GM10248 (cell line): Measurements from ENCODE around the gene TRAK2.

Source experiments
- CTCF ChIA-PET: fragments of 300-600 bp; sonication (Branson Sonifier 250); formaldehyde crosslinking; extraction: SDS; loops from one replicate; lab custom pipeline; 2021; ENCODE audit warnings: antibody characterized with exemption; lab: Yijun Ruan, JAX
- POLR2A ChIA-PET: fragments of 350-650 bp; sonication (Branson Sonifier 250); formaldehyde crosslinking; extraction: SDS; loops from one replicate; lab custom pipeline; 2020; ENCODE audit warnings: antibody characterized with exemption; lab: Yijun Ruan, JAX
- DNase-seq: peaks from one replicate; pipeline ENCODE4 v3.0.0; 2012; ENCODE audit errors: extremely low spot score
- TF ChIP-seq, protein P1 (sequence below): IDR thresholded peaks from 2 replicates; pipeline ENCODE4 v1.5.1; 2012; ENCODE audit warnings: mild to moderate bottlenecking, low read depth; ENCODE audit errors: extremely low read depth, missing control alignments, control extremely low read depth

The TRAK2 gene

DNA sequence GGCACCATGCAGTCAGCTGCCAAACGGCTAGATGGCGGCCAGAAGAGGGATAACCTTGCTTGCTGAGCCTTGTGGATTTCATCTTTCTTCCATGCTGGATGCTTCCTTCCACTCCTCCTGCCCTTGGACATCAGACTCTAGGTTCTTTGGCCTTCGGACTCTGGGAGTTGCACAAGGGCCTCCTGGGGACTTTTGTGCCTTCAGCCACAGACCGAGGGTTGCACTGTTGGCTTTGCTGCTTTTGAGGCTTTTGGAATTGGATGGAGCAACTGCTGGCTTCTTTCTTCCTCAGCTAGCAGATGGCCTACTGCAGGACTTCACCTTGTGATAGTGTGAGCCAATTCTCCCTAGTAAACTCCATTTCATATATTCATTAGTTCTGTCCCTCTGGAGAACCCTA lies 31.3 kb upstream of the TRAK2 start:
- TF ChIP-seq, protein P1, sequence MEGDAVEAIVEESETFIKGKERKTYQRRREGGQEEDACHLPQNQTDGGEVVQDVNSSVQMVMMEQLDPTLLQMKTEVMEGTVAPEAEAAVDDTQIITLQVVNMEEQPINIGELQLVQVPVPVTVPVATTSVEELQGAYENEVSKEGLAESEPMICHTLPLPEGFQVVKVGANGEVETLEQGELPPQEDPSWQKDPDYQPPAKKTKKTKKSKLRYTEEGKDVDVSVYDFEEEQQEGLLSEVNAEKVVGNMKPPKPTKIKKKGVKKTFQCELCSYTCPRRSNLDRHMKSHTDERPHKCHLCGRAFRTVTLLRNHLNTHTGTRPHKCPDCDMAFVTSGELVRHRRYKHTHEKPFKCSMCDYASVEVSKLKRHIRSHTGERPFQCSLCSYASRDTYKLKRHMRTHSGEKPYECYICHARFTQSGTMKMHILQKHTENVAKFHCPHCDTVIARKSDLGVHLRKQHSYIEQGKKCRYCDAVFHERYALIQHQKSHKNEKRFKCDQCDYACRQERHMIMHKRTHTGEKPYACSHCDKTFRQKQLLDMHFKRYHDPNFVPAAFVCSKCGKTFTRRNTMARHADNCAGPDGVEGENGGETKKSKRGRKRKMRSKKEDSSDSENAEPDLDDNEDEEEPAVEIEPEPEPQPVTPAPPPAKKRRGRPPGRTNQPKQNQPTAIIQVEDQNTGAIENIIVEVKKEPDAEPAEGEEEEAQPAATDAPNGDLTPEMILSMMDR = no peak
- ChIA-PET CTCF (no interaction called here), POLR2A (no interaction called here)
- no peak for DNase-seq

DNA sequence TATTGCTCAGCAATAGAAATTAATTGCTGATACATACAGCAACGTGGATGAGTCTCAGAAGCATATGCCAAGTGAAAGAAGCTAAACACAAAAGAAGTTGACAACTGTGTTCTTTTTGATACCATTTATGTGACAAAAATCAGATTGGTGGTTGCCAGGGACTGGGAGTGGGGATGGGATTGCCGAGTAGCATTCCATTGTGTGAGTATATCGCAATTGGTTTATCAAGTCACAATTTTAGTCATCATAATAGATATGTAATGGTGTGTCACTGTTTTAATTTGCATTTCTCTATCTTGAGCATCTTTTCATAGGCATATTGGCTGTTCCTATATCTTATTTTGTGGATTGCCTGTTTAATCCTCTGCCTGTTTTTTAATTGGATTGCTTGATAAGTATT lies 21.2 kb upstream of the TRAK2 start:
- TF ChIP-seq, protein P1 = no peak
- no peak for DNase-seq
- POLR2A ChIA-PET = no interaction called here
- CTCF ChIA-PET = no interaction called here

DNA sequence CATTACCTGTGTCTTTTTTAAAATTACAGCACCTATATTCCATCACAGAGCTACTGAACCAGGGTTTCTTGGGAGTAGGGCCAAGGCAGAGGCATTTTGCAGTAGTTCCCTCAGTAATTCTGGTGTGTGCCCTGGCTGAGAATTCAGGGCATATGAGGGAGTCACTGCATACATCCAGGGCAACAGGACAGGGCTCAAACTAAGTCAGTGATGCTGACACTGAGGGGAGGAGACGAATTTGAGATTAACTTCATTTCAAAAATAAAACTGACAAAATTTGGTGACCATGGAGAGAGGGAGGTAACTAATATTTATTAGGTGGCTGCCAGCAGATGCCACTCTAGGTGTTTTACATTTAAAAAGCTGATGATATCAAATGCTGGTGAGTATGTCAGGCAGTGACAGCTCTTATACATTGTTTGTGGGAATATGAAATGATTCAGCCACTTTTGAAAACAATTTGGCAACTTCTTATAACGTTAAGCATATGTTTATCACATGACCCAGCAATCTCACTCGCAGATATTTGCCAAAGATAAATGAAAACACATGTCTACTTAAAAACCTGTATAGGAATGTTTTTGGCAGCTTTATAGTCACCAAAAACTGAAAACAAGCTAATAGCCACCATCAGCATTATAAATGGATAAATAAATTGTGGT lies 20.6 kb upstream of the TRAK2 start:
- TF ChIP-seq, protein P1 = no peak
- POLR2A ChIA-PET = no interaction called here
- no peak for DNase-seq
- CTCF ChIA-PET = no interaction called here

DNA sequence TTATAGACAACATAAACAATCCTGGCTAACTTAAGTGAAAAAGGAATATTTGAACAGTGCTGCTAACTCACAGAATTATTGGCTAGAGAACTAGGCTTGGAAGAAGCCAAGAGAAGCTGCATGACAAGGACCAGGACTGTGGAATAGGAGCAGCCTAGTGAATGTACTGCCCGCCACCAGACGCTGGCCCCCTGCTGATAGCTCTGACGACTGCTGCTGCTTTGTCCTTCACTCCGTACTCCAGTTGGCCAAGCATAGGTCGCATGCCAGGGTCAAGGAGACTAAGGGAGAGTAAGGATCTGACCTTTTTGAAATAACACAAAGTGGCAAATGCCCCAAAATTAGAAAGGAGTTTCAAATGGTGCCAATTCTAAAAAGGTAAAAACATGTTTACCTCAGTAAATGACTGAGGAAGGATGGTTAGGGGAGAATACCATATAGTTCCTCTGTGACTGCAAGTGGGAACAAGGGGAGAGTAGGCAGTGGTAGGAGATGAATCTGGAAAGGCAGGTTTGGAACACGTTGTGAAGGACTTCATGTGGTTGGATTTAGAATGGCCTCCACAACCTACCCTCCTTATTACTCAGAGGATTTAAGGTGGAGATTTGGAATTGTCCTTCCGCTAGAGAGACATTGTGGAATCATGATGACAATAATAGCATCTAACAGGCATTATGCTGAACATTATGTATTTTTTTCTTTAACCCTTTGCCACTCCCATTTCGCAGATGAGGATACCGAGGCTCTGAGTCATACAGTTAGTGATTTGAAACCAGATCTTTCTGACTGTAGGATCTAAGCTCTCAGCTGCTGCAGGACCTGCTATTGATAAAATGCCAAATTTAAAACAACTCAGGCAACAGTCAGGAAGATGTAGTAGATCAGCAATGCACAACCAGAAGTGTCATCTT lies 19.8 kb upstream of the TRAK2 start:
- no peak for DNase-seq
- POLR2A ChIA-PET = no interaction called here
- TF ChIP-seq, protein P1 = no peak
- CTCF ChIA-PET = no interaction called here

DNA sequence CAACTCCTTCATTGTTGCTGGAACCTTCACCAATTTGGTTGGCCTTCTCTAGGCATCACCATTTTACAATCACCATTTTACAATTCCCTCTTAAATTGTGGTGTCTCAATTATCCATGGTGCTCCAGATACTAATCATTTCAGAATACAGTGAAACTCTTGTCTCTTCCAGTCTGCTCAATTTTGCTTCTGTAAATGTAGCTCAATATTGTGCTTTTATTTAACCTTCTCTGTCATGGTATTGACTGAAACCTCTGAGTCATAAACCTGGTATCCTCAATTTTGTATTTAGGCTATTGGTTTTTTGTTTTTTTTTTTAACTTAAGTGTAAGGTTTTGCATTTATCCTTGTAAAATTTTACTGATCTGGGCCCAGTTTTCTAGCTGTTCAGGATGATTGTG lies 16.4 kb upstream of the TRAK2 start:
- no peak for DNase-seq
- ChIA-PET POLR2A (no interaction called here), CTCF (interaction anchor here (0.8 to 1.8 kb wide), 4 partner anchors 9 to 22 kb away, joined by 3 to 6 read pairs (median 4); partner anchors contain the start of genes STRADB and TRAK2)
- TF ChIP-seq, protein P1 = no peak

DNA sequence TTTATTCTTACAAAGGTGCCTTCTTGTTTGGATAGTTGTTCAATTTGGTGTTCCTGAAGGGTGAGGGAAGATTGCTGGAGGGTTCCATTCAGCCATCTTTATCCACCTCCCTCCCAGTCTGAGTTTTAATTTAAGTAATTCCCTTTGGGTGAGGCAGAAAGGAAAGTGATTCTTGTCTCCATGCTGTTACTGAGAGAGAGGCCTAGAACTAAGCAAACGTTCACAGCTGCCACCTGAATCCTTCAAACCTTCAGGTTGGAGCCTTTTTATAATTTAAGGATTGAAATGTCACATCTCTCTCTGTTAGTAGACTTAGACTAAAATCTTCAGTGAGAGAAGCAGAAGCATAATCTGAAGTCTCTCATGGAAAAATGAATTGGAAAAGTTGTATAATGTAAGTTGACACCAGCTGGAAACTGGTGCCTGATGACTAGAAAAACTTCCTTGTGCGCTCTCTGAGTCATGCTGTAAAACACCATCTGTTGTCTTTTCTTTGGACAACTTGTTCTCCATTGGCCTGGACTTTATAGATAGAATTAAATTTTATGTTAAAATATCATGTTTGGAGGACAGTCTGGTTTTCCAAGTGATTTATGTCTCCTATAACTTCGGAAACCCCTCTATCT lies 14.9 kb upstream of the TRAK2 start:
- TF ChIP-seq, protein P1 = no peak
- CTCF ChIA-PET = interaction anchor here (1.2 to 1.3 kb wide), 2 partner anchors 15 to 31 kb away, joined by 3 to 6 read pairs; partner anchors contain the start of genes STRADB and TRAK2
- POLR2A ChIA-PET = no interaction called here
- no peak for DNase-seq
